GM12874 (cell line): ENCODE measurements around the gene TEKTIP1.

Experiments
- CTCF ChIP-seq: IDR thresholded peaks from 2 replicates; pipeline ENCODE4 v1.5.1; 2011; ENCODE audit warnings: low read depth, mild to moderate bottlenecking, control low read depth, low read length, moderate library complexity; ENCODE audit not compliant: insufficient read depth

The TEKTIP1 gene

GRCh38 chr19:3496392-3497273 lies 42.3 kb upstream of the TEKTIP1 start:
- no peak for TF ChIP-seq CTCF

GRCh38 chr19:3497757-3498520 lies 41.0 kb upstream of the TEKTIP1 start:
- TF ChIP-seq CTCF: no peak

- no peak for TF ChIP-seq CTCF
Measured at GRCh38 chr19:3499738-3500428, 39.1 kb upstream of the TEKTIP1 start.

GRCh38 chr19:3500429-3501101 lies 38.4 kb upstream of the TEKTIP1 start, which contains the start of gene DOHH:
DOHH (minus strand) TSS chr19:3500674; CDS start chr19:3496814, 3,860 bp downstream.
- TF ChIP-seq CTCF: no peak

- TF ChIP-seq CTCF: no peak
Measured at GRCh38 chr19:3501780-3502179, 37.2 kb upstream of the TEKTIP1 start.

GRCh38 chr19:3503036-3503572 lies 35.9 kb upstream of the TEKTIP1 start:
- no peak for TF ChIP-seq CTCF
